Chondrocyte (in vitro differentiated cells): Measurements from ENCODE around the gene TRIP10. TPM values are rescaled to one million over a fixed set of nuclear protein-coding genes. Genes with fewer than 3 reads are reported as not detected.
A peak's percentile ranks its signal among the peaks of the same experiment; 100 is the strongest.

ENCODE experiments used
- DNase-seq: peaks from one replicate; pipeline ENCODE4 v3.0.0; 2021; ENCODE audit warnings: mixed read lengths, low spot score
- H3K27ac Mint-ChIP-seq: one replicate; pipeline ENCODE4 v1.8.0; 2021; ENCODE audit warnings: mild to moderate bottlenecking, moderate library complexity, mixed read lengths; ENCODE audit not compliant: unreplicated experiment
- H3K27me3 Mint-ChIP-seq: 2 replicates; pipeline ENCODE4 v1.8.0; 2021; ENCODE audit warnings: low read depth, mixed read lengths
- H3K36me3 Mint-ChIP-seq: 2 replicates; pipeline ENCODE4 v1.8.0; 2021; ENCODE audit warnings: low read depth, mixed read lengths
- H3K4me1 Mint-ChIP-seq: 2 replicates; pipeline ENCODE4 v1.8.0; 2021; ENCODE audit warnings: low read depth, mild to moderate bottlenecking, mixed read lengths
- H3K4me3 Mint-ChIP-seq: one replicate; pipeline ENCODE4 v1.8.0; 2021; ENCODE audit warnings: mild to moderate bottlenecking, moderate library complexity, mixed read lengths; ENCODE audit not compliant: unreplicated experiment
- H3K9me3 Mint-ChIP-seq: 2 replicates; pipeline ENCODE4 v1.8.0; 2021; ENCODE audit warnings: low read depth, mixed read lengths
- CTCF ChIP-seq: fragments of 200-600 bp; sonication (generic); IDR thresholded peaks from 2 replicates; pipeline ENCODE4 v1.5.0; 2021; ENCODE audit warnings: antibody characterized with exemption, mild to moderate bottlenecking, moderate library complexity
- total RNA-seq: library from RNA; stranded (reverse); gene quantifications from 3 replicates; pipeline ENCODE4 v1.2.1, GENCODE V29; 2021

TRIP10 gene
- total RNA-seq, 1 donor from 2014 or later = 107 TPM

- Mint-ChIP-seq H3K27ac (peak overlapping the region; percentile 45), H3K27me3 (no peaks in the 10 kb centered on the region), H3K9me3 (no peaks in the 10 kb centered on the region), H3K4me1 (peaks cover 6% of the 10 kb centered on the region), H3K4me3 (no peak overlapping the region), H3K36me3 (peaks cover 6% of the 10 kb centered on the region)
- TF ChIP-seq CTCF = no peak
- no peak for DNase-seq
Observed at GRCh38 chr19:6728346-6728745, 11.1 kb upstream of the TRIP10 start.

- Mint-ChIP-seq H3K36me3 (peaks cover 9% of the 10 kb centered on the region), H3K4me1 (peaks cover 5% of the 10 kb centered on the region), H3K9me3 (no peaks in the 10 kb centered on the region), H3K4me3 (no peak overlapping the region), H3K27ac (no peak overlapping the region), H3K27me3 (no peaks in the 10 kb centered on the region)
- no peak for TF ChIP-seq CTCF
- DNase-seq = no peak
Observed at GRCh38 chr19:6729573-6730152, 9.8 kb upstream of the TRIP10 start.

- Mint-ChIP-seq H3K9me3 (no peaks in the 10 kb centered on the region), H3K4me3 (no peak overlapping the region), H3K36me3 (peaks cover 9% of the 10 kb centered on the region), H3K4me1 (peaks cover 7% of the 10 kb centered on the region), H3K27me3 (no peaks in the 10 kb centered on the region), H3K27ac (no peak overlapping the region)
- no peak for DNase-seq
- TF ChIP-seq CTCF = no peak
Observed at GRCh38 chr19:6730153-6730804, 9.2 kb upstream of the TRIP10 start.

GRCh38 chr19:6730941-6731670 lies 8.4 kb upstream of the TRIP10 start:
- peaks cover 15% of the 10 kb centered on the region for H3K4me1 Mint-ChIP-seq
- H3K27ac Mint-ChIP-seq = no peak overlapping the region
- H3K4me3 Mint-ChIP-seq = no peak overlapping the region
- no peaks in the 10 kb centered on the region for H3K27me3 Mint-ChIP-seq
- H3K9me3 Mint-ChIP-seq = no peaks in the 10 kb centered on the region
- no peak for TF ChIP-seq CTCF
- DNase-seq = no peak
- H3K36me3 Mint-ChIP-seq = peaks cover 9% of the 10 kb centered on the region

GRCh38 chr19:6731822-6732221 lies 7.7 kb upstream of the TRIP10 start:
- no peaks in the 10 kb centered on the region for H3K9me3 Mint-ChIP-seq
- no peak for TF ChIP-seq CTCF
- no peaks in the 10 kb centered on the region for H3K27me3 Mint-ChIP-seq
- H3K4me3 Mint-ChIP-seq = no peak overlapping the region
- H3K36me3 Mint-ChIP-seq = peaks cover 9% of the 10 kb centered on the region
- no peak for DNase-seq
- H3K4me1 Mint-ChIP-seq = peaks cover 20% of the 10 kb centered on the region
- no peak overlapping the region for H3K27ac Mint-ChIP-seq
